GM04504 (cell line): Measurements from ENCODE around the gene RTBDN.
A peak's percentile ranks its signal among the peaks of the same experiment; 100 is the strongest.

Experiments used
- DNase-seq: peaks from one replicate; pipeline ENCODE4 v3.0.0-alpha.2; 2012; ENCODE audit warnings: low read depth

The RTBDN gene

DNA sequence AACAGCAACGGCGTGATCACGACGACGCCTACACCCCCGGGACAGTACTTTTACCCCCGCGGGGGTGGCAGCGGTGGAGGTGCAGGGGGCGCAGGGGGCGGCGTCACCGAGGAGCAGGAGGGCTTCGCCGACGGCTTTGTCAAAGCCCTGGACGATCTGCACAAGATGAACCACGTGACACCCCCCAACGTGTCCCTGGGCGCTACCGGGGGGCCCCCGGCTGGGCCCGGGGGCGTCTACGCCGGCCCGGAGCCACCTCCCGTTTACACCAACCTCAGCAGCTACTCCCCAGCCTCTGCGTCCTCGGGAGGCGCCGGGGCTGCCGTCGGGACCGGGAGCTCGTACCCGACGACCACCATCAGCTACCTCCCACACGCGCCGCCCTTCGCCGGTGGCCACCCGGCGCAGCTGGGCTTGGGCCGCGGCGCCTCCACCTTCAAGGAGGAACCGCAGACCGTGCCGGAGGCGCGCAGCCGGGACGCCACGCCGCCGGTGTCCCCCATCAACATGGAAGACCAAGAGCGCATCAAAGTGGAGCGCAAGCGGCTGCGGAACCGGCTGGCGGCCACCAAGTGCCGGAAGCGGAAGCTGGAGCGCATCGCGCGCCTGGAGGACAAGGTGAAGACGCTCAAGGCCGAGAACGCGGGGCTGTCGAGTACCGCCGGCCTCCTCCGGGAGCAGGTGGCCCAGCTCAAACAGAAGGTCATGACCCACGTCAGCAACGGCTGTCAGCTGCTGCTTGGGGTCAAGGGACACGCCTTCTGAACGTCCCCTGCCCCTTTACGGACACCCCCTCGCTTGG is 42.1 kb downstream of the RTBDN start:
- DNase-seq: no peak

DNA sequence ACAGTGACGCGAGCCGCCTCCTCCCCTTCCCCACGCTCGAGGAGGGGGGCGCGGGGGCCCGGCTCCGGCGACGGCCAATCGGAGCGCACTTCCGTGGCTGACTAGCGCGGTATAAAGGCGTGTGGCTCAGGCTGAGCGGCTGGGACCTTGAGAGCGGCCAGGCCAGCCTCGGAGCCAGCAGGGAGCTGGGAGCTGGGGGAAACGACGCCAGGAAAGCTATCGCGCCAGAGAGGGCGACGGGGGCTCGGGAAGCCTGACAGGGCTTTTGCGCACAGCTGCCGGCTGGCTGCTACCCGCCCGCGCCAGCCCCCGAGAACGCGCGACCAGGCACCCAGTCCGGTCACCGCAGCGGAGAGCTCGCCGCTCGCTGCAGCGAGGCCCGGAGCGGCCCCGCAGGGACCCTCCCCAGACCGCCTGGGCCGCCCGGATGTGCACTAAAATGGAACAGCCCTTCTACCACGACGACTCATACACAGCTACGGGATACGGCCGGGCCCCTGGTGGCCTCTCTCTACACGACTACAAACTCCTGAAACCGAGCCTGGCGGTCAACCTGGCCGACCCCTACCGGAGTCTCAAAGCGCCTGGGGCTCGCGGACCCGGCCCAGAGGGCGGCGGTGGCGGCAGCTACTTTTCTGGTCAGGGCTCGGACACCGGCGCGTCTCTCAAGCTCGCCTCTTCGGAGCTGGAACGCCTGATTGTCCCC is 42.9 kb downstream of the RTBDN start, which contains the start of gene JUNB:
TSS of gene JUNB (plus strand) at position 142 of the 706 bp plus-strand sequence. CDS start at position 428, 286 bp downstream.
- peak; percentile 95 for DNase-seq

DNA sequence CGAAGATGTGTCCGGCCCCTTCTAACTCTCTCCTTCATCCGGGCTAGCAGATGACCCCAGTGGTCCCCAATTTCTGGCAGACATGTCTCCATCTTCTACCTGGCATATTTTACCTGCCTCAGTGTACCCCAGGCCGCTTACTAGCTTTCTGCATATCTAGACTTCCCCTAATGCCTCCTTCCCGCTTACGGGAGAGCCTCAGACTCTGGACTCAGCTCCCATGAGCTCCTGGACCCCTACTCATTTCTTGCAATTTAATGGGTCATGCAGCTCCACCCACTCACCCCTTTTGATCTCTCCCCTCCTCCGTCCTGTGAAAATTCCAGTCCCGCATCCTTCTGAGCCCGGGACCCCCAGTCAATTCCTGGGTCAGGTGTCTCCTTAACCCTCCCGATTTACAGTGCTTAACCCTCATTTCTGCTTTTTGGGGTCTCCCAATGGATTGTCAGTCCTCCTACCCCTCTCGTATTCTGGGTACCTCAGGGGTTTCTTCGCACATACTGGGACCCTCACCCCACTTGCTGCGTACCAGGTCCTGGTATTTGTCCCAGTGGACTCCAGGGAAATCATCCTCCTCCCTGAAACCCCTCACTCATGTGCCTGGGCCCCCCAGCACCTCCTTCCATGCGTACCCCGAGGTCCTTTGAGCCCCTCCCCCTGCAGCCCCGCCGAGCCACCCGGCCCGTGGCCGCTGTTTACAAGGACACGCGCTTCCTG is 43.6 kb downstream of the RTBDN start:
- no peak for DNase-seq

DNA sequence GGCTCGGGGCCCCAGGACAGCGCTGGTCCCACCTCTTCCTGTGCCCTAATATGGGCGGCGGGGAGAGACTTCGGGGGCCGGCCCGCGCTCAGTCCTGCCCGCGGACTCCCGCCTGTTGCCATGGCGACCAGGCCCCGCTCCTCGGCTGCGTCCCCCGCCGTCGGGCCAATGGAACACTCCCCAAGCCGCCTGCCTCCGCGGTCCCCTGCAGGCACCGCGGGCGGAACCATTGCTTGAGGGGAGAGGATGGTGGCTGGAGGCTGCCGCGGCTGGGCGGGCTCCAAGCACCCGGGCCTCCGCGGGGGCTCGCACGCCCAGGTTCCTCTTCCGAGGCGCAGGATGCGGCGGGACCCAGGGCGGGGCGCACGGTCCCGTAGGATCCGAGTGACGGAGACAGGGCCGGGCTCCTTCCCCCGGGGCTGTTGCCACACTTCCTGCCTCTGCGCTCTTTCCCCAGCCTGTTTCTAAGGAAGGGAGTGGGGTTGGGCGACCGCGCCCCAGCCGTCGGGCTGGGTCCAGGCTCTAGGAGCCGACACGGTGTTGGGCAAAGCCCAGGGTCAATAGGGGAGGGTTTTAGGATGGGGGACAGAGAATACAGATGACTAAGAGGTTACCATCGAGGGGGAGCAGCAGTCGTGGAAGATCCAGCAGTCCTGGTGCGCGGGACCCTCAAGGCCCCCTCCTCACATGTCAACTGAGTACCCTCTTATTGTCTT is 44.3 kb downstream of the RTBDN start:
- DNase-seq: peak; percentile 91

DNA sequence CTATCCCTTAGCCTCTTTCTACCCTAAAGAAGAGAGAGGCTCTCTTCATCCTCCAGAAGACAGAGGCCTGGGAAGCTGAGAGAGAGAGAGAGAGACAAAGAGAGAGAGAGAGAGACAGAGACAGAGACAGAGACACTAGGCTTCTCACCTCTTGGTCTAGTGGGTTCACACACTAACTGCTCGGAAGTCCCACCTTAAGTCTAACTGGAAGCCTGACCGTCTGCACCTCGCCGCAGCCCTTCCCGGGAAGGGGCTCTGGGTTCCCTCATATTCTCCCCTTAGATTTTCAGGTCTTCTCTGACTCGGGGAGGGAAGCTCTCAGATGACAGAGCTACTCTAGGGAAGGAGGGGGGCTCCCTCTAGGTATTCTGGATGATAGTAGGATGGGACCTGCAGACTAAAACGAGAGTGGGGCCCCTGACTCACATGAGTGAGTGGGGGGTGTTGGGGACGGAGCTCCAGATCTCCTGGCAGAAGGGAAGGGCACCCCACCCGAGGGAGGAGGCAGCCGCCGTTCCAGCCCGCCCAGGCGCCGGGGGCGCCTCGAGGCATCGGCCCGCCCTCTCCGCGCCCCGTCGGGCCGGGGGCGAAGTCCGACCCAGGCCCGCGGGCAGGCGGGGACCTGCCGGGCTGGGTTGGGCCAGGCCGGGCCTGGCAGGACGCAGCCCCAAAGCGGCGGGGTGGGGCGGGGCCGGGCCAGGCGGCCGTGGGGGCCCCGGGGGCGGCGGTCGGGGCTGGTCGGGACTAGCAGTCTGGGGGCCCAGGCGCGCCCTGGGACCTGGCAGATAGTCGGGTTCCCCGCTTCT is 45.1 kb downstream of the RTBDN start:
- DNase-seq: no peak

DNA sequence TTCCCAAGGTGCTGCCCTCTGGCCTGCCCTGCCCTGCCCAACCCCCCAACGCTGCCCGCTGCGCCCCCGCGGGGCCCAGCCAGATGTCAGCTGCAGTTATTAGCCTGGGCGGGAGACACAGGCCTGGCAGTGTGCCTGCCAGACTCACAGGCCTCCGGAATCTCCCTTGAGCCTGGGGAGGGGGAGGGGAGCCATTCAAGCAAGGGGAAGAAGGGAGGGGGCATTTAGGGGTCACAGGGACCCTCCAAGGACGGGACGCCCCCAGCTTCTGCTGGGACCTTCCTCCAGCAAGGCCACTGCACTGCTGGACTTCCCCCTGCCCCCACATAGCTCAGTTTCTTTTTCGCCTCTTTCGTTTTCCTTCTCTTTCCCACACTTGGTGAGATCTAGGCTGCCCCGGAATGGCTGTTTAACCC is 45.7 kb downstream of the RTBDN start:
- peak; percentile 54 for DNase-seq

DNA sequence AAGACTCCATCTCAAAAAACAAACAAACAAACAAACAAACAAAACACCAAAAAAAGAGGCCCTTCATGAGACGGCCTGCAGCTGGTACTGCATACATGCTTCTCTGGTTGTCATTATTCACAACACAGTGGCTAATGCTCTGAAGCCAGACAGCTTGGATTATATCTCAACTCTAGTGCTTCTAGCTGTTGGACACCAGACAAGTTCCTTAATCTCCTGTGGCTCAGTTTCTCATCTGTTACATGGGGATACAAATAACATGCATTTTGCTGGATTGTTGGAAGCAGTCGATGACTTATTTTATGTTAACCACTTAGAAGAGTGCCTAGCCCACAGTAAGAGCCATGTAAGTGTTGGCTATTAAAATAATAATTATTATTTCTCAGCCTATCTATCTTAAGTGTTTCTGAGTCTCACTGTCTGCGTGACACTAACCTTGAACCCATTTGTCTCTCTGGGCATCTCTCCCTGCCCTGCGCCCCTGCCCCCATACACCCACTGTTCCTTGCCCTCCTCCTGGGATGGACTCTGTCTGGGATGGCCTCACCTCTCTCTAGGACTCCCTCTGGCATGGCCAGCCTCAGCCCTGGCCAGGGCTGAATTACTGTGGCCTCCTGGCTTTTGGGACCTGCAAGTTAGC is 46.2 kb downstream of the RTBDN start:
- DNase-seq: no peak

DNA sequence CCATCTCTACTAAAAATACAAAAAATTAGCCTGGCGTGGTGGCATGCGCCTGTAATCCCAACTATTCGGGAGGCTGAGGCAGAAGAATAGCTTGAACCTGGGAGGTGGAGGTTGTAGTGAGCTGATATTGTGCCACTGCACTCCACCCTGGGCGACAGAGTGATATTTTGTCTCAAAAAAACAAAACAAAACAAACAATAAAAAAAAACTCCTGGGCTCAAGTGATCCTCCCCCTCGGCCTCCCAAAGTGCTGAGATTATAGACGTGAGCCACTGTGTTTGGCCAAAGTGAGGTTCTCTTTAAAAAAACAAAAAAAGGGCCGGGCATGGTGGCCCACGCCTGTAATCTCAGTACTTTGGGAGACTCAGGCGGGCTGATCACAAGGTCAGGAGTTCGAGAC is 46.9 kb downstream of the RTBDN start:
- DNase-seq: no peak

DNA sequence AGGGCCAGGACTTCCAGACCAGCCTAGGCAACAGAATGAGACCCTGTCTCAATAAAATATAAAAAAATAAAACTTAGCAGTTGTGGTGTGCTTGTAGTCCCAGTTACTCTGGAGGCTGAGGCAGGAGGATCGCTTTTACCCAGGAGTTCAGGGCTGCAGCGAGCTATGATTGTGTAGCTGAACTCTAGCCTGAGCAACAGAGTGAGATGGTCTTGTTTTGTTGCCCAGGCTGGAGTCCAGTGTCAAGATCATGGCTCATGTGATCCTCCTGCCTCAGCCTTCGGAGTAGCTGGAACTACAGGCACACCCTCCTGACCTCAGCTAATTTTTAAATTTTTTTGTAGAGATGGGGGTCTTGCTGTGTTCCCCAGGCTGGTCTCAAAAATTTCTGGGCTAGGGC is 47.4 kb downstream of the RTBDN start:
- DNase-seq: no peak

DNA sequence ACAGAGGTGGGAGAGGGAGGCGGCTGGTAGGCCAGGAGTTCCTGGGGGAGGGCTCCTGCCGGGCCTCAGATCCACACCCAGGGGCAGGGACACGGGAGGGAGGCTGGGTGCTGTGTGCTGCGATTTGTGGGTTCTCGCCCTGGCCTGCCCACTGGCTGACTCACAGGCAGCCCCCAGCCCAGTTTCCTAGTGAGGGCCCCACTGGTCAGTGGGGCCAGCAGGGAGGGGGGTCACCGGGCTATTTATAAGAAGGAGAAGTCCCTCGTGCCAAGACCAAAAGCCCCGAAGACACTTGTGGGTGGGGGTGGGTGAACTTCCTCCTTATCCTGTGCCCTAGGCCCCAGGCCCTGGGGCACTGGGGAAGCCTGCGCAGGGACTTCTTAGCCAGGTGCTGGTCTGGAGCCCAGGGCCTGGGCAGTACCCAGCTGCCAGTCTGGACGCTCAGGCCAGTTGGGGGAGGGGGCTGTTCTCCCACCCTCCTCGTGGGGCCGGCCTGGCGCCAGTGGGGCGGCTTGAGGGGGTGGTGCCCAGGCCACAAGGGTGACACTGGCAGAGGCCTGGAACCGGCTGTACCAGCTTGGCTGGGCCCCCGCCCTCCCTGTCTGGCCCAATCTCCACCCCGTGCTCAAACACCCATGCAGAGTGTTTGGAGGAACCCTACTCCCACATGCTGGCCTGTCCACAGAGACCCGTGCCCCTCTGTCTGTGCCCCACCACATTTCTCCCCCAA is 48.1 kb downstream of the RTBDN start:
- DNase-seq: no peak

DNA sequence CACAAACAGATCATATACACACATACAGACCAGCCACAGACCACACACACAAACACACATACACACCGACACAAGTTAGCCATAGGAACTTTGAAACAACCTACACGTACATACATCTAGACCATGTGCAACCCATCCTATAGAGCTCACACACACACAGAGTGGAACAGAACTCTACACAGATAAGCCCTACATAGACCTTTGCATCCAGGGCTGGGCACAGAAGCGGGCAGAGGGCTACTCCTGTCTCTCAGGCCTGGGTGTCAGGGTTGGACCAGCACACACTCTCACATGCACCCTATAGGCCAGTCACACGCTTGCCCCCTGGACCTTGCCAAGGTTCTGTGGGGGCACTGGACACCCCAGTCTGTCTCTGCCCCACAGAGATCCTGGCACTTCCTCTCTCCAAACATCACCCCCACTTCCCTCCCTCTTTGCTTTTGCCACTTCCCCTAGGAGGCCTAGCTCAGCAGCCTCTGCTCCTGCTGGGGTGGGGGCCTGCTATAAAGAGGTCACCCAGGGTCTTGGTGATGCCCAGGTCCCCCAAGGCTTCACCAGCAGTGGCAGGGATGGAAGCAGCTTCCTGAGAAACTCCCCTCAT is 48.8 kb downstream of the RTBDN start:
- no peak for DNase-seq

DNA sequence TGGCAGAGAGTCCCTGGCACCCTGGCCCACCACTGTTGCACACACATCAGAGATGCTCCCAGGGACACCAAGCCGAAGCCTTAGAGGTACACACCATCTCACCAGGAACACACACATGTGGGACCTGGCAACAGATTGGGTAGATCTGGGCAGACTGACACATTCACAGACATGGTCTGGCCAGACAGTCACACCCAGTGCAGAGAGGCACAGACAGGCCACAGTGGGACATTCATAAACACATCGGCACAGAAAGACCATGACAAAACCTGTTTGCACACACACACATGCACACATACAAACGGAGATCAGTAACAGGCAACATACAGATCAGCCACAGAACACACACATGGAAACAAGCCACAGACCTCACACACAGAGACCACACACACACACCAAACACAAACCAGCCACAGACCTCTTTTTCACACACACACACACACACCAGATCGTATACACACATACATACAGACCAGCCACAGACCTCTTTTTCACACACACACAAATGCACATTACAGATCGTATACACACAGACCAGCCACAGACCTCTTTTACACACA is 49.4 kb downstream of the RTBDN start:
- DNase-seq: no peak

DNA sequence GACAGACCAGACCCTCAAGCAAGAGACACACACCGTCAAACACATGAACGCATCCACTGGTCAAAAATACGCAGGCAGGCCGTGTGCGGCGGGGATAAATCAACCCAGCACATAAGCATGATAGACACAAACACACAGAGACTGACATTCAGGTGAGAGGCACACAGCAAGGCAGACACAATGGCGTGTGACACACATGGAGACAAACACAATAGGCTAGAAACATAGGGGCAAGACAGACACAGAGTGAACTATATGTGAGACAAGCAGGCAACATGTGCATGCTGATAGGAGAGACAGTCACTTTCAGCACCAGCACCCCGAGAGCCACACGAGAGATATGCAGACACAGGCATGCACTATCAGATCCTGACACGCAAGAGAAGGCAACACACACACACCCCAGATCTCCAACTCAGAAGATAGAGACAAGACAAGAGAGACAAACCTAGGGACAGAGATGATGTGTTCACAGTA is 49.9 kb downstream of the RTBDN start:
- no peak for DNase-seq

DNA sequence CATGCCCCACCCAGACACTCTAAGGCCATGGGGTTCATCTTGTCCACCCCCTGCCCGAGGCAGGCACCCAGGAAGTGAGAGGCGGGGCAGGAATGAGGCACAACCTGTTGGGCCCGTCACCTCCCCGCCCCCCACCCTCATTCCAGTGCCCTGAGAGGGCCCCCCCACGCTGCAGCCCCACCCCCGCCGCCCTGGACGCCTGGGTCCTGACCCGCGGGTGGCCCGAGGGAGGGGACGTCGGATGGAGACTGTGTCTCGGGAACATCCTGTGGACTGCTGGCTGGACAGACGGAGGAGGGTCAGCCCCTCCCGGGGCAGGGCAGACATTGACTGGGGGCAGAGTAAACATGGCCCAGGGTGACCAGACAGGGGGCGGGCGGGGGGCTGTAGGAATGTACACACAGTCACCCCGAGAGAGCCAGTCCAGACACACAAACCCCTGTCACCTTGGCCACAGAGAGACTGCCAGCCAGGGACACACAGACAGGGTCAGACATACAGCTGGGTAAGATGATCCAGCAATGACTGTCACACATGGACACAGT is 50.5 kb downstream of the RTBDN start:
- DNase-seq: no peak

DNA sequence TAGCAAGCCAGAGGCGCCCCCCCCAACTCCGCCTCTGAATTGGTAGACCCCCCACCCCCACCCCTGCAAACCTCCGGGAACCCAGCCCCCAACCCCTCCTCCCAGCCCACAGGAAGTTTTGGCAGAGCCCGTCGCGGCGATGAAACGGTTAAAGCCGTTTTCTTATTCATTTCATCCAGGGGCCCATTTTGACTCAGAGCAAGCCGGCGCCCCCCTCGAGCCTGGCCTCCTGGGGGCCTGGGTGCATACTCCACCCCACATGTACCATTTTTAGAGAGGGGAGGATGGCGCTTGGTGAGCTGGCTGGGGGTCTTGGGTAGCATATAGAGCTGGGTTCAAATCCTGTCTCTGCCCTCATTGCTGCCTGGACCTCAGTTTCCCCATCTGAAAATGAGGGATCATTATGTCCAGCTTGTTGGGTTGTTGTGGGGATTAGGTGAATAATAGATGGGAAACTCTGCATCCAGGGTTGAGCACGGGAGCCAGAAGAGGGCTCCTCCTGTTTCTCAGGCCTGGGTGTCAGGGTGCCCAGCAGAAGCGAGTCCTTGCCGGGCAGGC is 51.0 kb downstream of the RTBDN start:
- no peak for DNase-seq

DNA sequence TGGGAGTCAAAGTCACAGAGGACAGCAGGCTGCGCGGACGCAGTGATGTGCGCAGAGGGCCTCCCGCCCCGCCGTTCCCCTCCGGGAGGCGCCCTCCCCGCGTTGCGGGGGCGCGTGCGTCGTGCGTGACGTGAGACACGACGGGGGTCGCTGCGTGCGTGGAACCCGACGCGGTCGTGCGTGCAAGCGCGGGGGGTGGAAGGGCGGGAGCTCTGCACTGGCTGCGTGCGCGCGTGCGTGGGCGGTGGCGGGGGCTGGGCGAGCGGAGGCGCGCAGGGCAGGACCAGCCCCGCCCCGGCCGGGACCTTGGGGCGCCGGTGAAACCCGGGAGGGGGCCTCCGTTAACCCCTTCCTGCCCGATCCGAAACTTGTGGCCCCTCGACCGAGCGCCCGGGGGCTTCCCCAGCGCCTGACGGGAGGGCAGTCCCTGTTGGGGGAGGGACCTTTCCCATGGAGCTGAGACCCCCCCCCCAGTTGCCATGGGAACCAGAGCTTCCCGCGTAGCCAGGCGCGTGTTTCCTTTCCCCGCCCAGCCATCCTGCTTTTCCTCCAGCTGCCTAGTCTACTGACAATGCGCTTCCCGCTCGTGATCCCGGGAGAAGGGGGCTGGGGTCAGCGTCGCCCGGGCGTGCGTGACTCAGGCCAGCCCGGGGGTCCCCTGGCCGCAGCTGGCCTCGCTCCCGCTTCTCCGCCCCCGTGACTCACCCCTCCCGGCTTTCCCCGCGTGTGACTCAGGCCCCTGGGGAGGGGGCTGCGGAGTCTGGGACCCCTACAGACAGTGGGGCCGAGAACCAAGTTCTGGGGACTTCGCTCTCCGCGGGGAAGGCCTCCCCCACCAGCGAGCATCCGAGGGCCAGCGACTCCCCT is 51.7 kb downstream of the RTBDN start:
- DNase-seq: no peak

DNA sequence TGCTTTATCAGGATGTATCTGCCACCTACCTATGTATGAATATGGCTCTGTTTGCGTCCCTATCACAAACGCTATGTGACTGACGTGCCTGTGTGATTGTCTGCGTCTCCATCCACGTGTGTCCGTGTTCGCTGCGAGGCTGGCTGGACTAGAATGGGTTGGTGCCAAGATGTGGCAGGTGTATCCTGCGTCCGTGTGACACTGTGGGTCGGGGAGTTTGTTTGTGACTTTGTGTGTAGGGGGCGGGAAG is 52.3 kb downstream of the RTBDN start:
- no peak for DNase-seq
